DMS 273 (cell line): Measurements from ENCODE around the gene FKRP.

Experiments used
- DNase-seq: peaks from one replicate; lab custom pipeline; 2025; ENCODE audit not compliant: unreplicated experiment; lab: John Stamatoyannopoulos, UW

Gene FKRP

GRCh38 chr19:46731007-46731501, 14.8 kb upstream of the FKRP start:
- DNase-seq: peak; percentile 75

DNA sequence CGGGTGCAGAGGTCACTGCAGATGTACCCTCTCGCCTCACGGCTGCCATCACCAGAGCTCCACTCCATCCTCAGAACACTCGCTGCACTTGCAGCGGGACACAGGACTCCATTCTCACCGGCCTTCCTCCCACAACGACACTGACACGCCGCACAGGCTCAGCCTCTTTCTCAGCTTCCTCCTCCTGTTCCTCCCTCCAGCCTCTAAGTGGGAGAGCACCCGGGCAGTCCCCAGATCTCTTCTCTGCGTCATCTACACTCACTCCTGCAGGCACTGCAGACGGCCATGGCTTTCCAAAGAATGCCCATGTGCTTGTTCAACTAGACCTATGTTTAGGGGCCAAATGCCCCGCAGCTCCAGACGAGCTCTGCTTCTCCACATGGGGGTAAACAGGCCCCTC, 14.3 kb upstream of the FKRP start:
- DNase-seq: no peak

DNA sequence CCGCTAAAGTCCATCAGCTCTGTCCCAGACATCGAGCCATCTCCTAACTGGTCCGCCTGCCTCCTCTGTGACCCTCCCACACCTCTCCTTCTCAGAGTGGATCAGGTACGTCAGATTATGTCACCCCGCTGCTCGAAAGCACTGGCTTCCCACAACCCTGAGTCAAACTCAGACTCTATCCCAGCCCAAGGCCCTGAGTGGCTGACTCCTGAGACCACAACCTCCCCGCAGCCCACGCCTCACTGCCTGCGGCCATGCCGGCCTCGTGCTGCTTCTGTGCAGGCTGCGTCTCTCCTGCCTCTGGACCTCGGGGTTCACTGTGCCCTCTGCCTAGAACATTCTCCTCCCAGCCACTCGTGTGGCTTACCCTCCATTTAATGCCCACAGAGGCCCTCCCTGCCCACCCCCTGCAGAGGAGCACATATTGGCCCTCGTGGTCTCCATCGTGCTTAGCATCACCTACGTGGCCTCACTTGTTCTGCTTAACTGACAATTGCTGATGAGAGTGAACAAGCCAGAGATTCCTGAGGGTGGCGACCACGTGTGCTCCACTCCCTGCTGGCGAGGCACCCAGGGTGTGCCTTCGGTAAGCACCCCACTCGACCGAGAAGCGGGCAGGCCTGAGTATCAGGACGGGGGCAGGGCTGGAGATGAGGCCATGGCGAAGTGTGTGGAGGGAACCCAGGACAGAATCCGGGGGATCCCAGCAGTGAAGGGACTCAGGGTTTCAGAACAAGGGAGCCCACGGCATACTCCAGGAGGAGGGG, 13.5 kb upstream of the FKRP start:
- DNase-seq: no peak

- DNase-seq: no peak
Observed at GRCh38 chr19:46732966-46733689, 12.7 kb upstream of the FKRP start.

GRCh38 chr19:46733690-46734292, 12.1 kb upstream of the FKRP start:
- DNase-seq: no peak

DNA sequence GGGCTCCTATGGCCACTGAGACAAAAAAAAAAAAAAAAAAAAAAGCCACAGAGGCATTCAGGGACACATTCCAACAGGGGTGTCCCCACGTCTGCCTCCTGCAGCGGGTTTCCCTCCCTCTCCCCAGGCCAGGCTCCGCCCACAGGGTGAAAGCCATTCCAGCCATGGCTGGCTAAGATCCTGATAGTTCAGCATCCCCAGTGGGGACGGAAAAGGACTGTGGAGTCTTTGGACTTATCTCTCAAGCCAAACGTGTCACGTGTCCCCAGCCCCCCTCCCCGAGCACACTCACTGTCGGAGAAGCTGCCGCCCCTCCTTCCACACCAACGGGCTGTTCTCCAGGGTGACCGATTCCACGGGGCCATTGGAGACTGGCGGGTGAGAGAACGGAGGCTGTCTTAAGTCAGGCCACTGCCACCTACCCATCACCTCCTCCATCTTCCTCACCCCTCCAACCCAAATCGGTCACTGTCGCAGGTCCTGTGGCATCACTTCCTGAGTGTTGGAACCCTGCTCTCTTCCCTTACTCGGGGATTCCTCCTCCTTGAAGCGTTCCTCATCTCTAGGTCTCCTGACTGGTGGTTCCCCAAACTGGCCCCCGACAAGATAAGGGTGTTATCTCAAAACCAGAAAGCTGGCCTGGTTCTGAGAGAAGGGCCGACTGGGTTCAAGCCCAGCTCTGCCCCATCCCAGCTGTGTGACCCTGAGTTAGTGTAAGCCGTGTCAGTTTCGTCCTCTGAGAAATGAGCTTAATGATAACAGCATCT, 9.1 kb upstream of the FKRP start:
- DNase-seq: no peak

- DNase-seq: no peak
Observed at GRCh38 chr19:46737298-46737654, 8.6 kb upstream of the FKRP start.

GRCh38 chr19:46737761-46738171, 8.1 kb upstream of the FKRP start:
- DNase-seq: no peak

- DNase-seq: no peak
Observed at GRCh38 chr19:46739290-46739771, 6.5 kb upstream of the FKRP start.

- no peak for DNase-seq
Observed at GRCh38 chr19:46741447-46741846, 4.4 kb upstream of the FKRP start.

DNA sequence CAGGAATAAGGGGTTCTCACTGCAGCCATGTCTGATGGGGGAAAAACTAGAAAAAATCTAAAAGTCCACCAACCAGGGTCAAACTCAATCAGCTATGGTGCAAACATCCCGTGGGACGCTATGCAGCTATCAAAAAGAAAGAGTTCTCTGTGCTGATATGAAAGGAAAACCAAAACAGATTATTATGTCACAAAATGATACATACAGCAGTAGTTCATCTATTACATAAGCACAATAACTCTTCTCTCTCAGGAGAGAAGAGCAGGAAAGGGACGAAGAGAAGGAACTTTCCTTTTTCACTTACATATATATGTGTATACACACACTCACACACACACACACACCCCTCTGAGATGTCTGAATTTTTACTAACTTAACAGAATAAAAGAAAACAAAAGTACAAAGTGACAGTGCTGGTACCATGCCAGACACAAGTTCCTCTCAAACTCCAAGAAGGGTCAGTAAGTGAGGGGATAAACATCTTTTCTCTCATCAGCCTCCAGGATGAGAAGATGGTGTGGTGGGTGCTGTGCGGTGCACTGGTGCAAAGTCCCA, 2.9 kb upstream of the FKRP start:
- no peak for DNase-seq

GRCh38 chr19:46744005-46744691, 1.7 kb upstream of the FKRP start:
- DNase-seq: no peak

DNA sequence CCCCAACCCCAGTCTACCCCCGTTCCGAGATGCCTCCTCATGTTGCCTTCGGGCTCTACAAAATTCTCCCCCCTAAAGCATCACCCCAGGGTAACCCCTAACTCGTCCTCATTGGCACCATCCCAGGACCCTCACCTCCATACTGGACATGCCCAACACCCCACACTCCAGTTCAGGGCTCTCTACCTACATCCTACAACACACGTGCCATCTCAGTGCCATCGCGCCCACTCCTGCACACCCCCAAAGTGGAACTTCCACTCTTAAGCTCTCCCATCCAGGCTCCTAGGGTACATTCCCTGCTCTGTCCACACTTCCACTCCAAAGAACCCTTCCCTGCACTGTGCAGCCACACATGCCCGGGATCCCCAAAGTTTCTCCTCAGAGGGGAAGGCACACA, 827 bp upstream of the FKRP start:
- no peak for DNase-seq

- peak; percentile 88 for DNase-seq
Observed at GRCh38 chr19:46746281-46747057, 612 bp downstream of the FKRP start, which contains the start of gene STRN4. STRN4 (minus strand) TSS chr19:46746450; CDS start chr19:46746430, 20 bp downstream.

DNA sequence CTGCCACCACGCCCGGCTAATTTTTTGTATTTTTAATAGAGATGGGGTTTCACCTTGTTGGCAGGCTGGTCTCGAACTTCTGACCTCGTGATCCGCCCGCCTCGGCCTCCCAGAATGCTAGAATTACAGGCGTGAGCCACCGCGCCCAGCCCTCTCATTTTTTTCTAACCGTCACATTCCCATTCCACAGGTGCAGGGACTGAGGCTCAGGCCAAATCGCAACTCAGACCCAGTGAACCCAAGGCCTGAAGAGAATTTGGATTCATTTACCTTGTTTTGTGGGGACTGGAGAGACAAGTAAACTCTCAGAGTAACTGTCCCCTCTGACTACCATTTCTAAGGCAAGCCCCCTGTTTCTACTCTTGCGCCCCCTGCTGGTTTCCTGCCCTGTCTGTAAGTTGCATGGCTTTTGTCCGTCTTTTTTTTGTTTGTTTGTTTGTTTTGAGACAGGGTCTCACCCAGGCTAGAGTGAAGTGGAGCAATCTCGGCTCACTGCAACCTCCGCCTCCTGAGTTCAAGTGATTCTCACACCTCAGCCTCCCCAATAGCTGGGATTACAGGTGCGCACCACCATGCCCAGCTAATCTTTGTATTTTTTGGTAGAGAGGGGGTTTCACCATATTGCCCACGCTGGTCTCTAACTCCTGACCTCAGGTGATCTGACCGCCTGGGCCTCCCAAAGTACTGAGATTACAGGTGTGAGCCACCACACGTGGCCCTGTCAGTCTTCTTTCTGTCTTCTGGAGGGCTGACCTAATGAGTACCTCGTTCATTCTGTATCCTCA, 2.7 kb downstream of the FKRP start:
- peak; percentile 79 for DNase-seq

DNA sequence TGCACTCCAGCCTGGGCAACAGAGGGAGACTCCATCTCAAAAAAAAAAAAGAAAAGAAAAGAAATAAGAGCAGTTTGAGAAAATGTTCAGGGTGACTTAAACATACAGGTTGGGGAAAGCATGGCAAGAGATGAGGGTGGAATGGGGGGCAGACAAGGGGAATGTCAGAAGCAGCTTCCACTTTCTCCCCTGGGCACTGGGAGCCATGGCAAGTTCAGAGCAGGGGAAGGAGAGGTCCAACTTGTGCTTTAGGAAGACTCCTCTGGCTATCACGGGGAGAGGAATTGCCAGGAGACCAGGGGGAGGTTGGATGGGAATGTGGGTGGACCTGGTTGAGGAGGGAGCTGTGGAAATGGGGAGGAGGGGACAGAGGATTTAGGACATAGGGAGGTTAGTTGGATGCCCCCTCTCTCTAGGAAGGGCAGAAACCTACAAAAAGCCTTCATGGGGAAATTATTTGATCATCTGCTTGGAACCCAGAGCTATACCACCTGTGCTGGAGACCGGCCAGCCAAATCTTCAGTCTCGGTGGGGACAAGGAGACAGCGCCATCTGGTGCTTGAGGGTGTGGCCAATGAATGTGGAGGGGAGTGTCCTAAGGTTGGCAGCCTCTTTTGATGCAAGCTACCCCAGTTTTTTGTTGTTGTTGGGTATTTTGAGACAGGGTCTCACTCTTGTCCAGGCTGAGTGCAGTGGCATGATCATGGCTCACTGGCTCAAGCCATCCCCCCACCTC, 7.7 kb downstream of the FKRP start:
- DNase-seq: peak; percentile 91

DNA sequence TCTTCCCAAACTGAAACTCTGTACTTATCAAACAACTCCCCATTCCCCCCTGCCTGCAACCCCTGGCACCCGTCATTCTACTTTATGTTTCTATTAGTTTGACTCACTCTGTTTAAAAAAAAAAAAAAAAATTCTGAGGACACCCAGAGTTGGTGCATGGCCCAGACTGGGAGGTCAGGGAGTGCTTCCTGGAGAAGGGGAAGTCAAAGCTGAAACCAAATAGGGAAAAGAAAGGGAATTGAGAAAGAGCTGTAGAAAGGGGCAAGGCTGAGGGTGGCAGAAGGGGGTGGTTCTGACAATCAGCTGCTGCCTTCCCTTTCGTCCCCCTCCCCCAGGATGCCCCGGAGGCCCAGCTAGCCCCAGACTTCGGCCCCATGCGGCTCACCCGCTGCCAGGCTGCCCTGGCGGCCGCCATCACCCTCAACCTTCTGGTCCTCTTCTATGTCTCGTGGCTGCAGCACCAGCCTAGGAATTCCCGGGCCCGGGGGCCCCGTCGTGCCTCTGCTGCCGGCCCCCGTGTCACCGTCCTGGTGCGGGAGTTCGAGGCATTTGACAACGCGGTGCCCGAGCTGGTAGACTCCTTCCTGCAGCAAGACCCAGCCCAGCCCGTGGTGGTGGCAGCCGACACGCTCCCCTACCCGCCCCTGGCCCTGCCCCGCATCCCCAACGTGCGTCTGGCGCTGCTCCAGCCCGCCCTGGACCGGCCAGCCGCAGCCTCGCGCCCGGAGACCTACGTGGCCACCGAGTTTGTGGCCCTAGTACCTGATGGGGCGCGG, 9.4 kb downstream of the FKRP start:
- no peak for DNase-seq
